GM12892 (cell line): ENCODE data around the gene NKAIN2.
"Not testable (repeated sequence)": the region's sequence is repeated elsewhere in the genome, so short reads cannot be mapped to it uniquely, and the experiment has no call there.

Experiments used
- DNase-seq: peaks from one replicate; pipeline ENCODE4 v3.0.0; 2011; ENCODE audit not compliant: insufficient read length
- FAIRE-seq: peaks from 2 replicates; lab custom pipeline; 2011; peaks lifted over from hg19 to GRCh38; lab: Jason Lieb, UNC
- POLR2A ChIP-seq: IDR thresholded peaks from 2 replicates; pipeline ENCODE4 v1.6.1; 2011; ENCODE audit warnings: low read depth, low read length, control low read depth
- POLR2AphosphoS5 ChIP-seq: IDR thresholded peaks from 2 replicates; pipeline ENCODE4 v1.6.1; 2011; ENCODE audit warnings: low read depth, low read length, control low read depth
- TAF1 ChIP-seq: IDR thresholded peaks from 2 replicates; pipeline ENCODE4 v1.6.1; 2011; ENCODE audit warnings: low read depth, mild to moderate bottlenecking, control low read depth, low read length, borderline replicate concordance

NKAIN2 gene

DNA sequence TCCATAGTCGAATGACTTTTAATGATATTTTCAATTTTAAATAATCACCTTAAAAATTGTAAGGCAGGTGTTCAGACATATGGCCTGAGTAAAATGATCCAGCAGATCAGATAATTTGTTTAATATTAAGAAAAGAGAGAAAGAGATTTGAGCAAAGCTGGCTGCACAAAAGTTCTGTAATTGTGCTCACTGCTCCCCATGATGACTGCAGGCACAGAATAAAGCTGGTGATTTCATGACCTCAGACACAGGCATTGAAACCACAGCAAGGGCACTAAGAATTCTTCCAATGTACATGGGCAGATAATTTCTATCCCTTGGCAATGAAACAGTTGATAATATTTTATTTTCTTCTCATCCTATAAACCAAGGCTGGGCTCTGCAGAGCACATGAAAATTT is 553.1 kb downstream of the NKAIN2 start:
- DNase-seq (no peak), FAIRE-seq (no peak)
- TF ChIP-seq POLR2A (no peak), POLR2AphosphoS5 (no peak), TAF1 (no peak)

DNA sequence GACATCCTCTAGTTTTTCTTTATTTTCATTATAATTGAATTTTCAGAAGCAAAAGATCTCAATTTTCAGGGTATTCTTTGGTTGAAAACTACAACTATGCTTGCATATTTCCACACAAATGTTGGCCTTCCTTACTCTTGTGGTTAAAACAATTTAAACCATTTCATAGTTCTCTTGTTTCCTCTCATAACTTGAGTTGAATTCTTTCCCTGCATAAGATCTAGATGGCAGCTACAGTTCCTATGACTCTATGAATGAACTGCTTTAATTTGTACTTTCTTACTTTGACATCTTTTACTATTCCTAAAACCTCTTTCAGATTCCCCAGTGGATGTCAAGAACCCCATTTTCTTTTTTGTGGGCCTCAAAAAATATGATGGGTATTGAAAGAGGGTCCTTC is 564.5 kb downstream of the NKAIN2 start:
- DNase-seq (no peak), FAIRE-seq (no peak)
- no peak for TF ChIP-seq POLR2A
- TF ChIP-seq POLR2AphosphoS5 = no peak
- no peak for TF ChIP-seq TAF1

DNA sequence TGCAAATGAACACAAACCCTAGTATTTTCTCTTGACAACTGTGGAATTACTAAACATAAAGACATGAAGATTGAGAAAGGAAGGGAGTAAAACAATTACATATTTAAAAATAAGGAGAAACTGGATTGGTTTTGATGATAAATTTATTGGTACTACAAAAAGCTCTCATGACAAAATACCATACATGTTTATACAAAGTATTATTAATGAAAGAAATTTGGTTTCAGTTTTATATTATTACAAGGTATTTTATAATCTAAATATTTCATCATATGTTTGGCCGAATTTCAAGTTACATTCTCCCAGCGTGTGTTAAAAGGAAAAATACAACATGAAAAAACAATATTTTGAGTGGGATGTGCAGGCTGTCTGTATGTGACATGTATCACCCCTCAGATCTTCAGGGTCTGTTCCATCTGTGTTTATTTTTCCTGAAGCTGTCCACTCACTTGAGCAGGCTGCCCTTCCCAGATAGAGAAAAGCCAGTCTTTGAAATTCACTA is 568.4 kb downstream of the NKAIN2 start:
- TF ChIP-seq POLR2AphosphoS5 (no peak), TAF1 (no peak), POLR2A (no peak)

DNA sequence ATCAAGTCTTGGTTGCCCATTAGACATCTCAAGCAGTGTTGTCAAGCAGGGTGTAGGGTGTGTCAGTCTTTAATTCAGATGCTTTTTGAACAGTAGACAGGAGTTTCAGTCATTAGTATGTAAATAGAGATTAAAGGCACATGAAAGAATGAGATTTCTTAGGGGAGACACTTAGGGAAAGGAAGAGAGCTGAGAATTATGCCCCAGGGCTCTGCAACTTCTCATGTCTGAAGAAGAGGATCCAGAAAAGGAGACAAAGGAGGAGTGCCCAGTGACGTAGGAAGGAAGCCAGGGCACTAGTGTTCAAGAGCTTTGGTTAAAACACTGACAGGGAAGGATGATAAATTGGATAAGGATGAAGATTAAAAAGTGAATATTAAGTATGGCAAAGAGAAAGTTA is 569.7 kb downstream of the NKAIN2 start:
- DNase-seq (no peak), FAIRE-seq (no peak)
- TF ChIP-seq POLR2AphosphoS5 (no peak), POLR2A (no peak), TAF1 (no peak)

More for the DNA sequence above, 568.4 kb downstream of the NKAIN2 start:
- no peak for DNase-seq
- no peak for FAIRE-seq

DNA sequence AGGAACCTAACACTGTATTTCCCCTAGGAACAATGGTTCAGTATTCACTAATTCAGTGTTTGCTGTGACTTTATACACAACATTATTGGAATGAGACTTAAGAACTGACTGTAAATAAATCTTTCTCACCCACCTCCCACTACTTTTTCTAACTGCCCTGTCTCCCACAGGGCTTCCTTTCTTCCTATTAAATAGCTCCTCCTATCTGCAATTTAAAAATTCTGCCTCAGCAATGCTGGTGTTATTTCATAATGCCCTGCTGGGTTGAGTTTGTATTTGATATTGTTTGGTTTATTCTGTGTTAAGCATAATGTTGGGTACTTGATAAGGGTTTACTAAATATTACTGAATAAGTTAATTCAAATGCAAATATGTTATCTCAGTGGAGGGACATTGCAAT is 585.5 kb downstream of the NKAIN2 start:
- FAIRE-seq (no peak), DNase-seq (no peak)
- no peak for TF ChIP-seq POLR2AphosphoS5
- no peak for TF ChIP-seq TAF1
- no peak for TF ChIP-seq POLR2A

DNA sequence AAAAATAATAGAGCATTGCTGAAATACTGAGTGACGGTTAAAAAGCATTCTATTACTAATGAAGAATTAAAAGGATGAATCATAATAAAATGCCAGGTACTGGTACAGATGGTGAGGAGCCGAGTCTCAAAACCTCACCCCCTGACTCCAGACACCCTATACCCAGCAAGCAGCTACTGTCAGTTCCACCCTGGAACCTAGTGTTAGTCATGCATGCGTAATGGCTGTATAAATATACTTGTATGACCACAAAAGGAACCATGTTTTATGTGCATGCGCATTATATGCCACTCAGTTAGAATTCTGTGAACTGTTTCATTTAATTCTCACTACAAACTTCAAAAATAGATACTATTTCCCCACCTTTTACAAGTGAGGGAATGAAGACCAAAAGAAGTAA is 589.9 kb downstream of the NKAIN2 start:
- FAIRE-seq (no peak), DNase-seq (no peak)
- TF ChIP-seq TAF1 = no peak

DNA sequence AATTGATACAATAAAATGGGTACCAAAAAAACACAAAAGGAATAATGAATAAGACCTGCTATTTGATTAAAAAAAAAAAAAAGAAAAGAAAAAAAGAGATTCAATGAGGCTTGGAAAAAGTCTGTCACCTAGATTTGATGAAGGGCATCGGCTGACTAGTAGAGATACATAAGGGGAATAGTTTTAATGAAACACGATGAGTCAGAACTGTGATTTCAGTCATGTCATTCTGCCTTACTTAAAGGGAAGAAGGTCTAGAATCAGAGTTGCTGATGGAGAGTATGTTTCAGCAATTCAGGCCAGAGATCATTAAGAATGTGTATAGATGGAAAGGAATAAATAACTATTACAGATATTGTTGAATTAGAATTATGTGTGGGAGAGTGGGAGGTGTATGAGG is 592.7 kb downstream of the NKAIN2 start:
- FAIRE-seq (no peak), DNase-seq (no peak)
- TF ChIP-seq POLR2AphosphoS5 = no peak
- no peak for TF ChIP-seq TAF1
- TF ChIP-seq POLR2A = no peak

DNA sequence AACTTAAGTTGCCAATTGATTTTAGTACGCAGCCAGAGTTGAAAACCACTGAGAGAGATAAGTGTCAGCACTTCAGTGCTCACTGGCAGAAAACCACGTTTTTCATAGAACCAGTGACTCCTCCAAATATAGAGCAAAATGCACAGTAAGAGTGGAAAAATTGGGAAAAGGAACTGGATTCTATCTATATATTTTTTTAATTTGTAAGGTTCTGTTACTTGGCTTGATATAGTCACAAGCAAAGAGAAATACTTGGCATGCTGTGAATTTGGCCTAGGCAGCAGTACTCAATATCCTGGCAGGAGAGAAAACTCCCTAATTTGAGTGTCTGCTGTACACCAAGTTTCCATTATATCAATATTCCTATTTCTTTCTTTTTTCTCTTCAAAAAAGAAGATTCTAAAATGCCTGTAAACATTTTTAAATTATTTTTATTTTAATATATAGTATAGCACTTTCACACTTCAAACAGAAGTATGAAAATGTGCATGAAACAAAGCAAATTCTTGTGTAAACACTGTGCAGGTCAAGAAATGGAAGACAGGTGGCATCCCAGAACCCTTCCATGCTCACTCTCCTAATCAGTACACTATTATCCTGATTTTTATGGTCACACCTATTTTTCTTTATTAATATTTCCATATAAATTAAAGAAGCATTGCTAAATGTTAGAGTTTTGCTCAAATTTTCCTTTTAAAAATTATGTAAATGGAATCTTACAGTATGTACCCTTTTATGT is 596.8 kb downstream of the NKAIN2 start:
- DNase-seq = no peak
- TF ChIP-seq POLR2A (no peak), TAF1 (no peak), POLR2AphosphoS5 (no peak)
- no peak for FAIRE-seq

DNA sequence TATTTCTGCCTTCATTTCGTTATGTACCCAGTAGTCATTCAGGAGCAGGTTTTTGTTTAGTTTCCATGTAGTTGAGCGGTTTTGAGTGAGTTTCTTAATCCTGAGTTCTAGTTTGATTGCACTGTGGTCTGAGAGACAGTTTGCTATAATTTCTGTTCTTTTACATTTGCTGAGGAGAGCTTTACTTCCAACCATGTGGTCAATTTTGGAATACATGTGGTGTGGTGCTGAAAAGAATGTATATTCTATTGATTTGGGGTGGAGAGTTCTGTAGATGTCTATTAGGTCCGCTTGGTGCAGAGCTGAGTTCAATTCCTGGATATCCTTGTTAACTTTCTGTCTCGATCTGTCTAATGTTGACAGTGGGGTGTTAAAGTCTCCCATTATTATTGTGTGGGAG is 606.8 kb downstream of the NKAIN2 start:
- DNase-seq, FAIRE-seq: not testable (repeated sequence)

DNA sequence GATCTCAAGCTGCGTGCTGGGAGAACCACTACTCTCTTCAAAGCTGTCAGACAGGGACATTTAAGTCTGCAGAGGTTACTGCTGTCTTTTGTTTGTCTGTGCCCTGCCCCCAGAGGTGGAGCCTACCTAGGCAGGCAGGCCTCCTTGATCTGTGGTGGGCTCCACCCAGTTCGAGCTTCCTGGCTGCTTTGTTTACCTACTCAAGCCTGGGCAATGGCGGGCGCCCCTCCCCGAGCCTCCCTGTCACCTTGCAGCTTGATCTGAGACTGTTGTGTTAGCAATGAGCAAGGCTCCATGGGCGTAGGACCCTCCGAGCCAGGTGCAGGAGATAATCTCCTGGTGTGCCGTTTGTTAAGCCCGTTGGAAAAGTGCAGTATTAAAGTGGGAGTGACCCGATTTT is 609.0 kb downstream of the NKAIN2 start:
- not testable (repeated sequence) for FAIRE-seq, DNase-seq

DNA sequence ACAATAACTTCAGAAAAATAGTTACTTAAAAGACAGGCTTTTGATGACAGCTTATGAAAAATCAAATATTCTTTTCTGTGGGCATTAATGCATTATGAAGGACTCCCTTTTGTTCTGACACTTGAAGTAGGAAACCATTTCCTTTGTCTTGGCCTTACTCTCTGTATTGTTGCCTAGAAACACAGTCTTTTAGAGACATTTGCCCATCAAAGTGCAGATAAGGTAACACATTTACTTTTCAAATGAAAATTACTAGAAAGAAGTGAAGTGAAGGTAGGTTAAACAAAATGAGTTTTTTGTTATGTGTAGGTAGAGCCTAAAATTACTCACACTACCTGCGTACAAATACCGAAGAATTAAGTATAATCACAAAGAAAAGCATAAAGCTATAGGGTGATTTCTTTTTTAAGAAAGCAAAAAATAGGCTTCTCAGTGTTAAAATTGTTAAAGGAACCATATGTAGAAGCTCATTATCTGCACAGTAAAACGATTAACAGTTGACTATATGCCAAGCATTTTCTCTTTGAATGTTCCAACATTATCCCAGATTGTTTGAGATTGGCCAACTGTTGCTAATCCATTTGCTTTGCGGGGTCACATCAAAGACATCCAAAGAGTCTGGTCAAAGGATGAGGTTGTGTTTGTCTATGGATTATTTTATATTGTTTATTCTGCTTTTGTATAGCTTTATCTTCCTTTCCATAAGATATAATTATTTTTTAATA is 616.6 kb downstream of the NKAIN2 start:
- FAIRE-seq = no peak
- TF ChIP-seq TAF1 (no peak), POLR2AphosphoS5 (no peak), POLR2A (no peak)
- no peak for DNase-seq

DNA sequence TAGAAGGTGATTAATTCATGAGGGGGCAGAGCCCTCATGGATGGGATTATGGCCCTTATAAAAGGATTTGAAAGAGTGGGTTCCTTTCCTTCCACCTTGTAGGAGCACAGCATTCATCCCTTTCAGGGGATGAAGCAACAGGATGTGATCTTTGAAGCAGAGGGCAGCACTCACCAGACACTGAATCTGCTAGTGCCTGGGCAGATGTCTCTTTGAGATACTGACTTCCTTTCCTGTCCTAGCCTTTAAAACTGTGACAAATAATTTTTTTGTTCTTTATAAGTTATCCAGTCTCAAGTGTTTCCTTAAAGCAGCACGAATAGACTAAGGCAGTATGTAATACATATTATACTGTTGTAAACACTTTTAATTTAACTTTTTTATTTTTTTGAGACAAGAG is 620.0 kb downstream of the NKAIN2 start:
- FAIRE-seq = no peak
- no peak for TF ChIP-seq TAF1
- TF ChIP-seq POLR2A = no peak
- no peak for TF ChIP-seq POLR2AphosphoS5
- DNase-seq = no peak

DNA sequence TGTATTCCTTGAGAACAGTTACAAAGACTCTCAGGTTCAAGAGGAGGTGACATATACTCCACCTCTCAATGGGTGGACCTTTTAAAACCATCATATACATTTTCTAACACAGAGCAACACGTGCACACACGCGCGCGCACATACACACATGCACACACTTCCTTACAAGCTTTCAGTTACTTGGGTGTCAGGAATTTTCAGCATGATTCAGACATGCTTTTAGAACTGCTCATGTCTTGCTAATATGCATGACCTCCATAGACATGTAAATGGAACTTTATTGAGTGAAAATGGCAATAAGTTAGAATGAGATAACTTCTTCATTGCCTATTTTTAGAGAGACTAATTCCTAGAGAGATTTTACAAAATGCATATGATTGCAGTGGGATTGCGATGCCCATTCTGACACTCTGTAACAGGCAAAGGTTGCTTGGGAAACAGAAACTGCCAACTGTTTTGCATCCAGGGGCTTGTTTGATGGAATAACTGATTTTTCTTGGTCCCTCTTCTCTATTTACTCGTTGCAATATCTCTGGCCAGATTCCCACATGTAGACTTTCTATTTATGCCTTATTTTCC is 627.2 kb downstream of the NKAIN2 start:
- FAIRE-seq (no peak), DNase-seq (no peak)
- TF ChIP-seq POLR2A = no peak
- no peak for TF ChIP-seq POLR2AphosphoS5
- TF ChIP-seq TAF1 = no peak
